Mucosa of gallbladder (tissue), 1 donor: ENCODE data around the gene RAB11A. TPM values are rescaled to one million over a fixed set of nuclear protein-coding genes. Genes with fewer than 3 reads are reported as not detected.
"Not testable (repeated sequence)": the region's sequence is repeated elsewhere in the genome, so short reads cannot be mapped to it uniquely, and the experiment has no call there.

Experiments used
- DNase-seq: peaks from one replicate; pipeline ENCODE4 v3.0.0-alpha.2; 2020; ENCODE audit warnings: low spot score
- total RNA-seq: library from RNA; stranded (reverse); gene quantifications from one replicate; pipeline ENCODE4 v1.2.1, GENCODE V29; 2021
- donor health status: DM: no; HTN: no; CAD: no.

Gene RAB11A
- total RNA-seq, 1 donor from 2014 or later = 250 TPM

GRCh38 chr15:65845826-65846519 lies 23.3 kb upstream of the RAB11A start:
- no peak for DNase-seq

- DNase-seq = no peak
Observed at GRCh38 chr15:65847989-65848388, 21.3 kb upstream of the RAB11A start.

GRCh38 chr15:65851981-65852380 lies 17.3 kb upstream of the RAB11A start:
- no peak for DNase-seq

GRCh38 chr15:65856821-65857455 lies 12.4 kb upstream of the RAB11A start:
- DNase-seq = peak; percentile 72

- DNase-seq = no peak
Observed at GRCh38 chr15:65857718-65858402, 11.4 kb upstream of the RAB11A start.

GRCh38 chr15:65862682-65863081 lies 6.6 kb upstream of the RAB11A start:
- no peak for DNase-seq

- DNase-seq = no peak
Observed at GRCh38 chr15:65863106-65863505, 6.2 kb upstream of the RAB11A start.

GRCh38 chr15:65867244-65867643 lies 2.0 kb upstream of the RAB11A start:
- no peak for DNase-seq

- not testable (repeated sequence) for DNase-seq
Observed at GRCh38 chr15:65867933-65868332, 1.4 kb upstream of the RAB11A start.

- no peak for DNase-seq
Observed at GRCh38 chr15:65868546-65869125, 655 bp upstream of the RAB11A start.

GRCh38 chr15:65869954-65870871 lies 922 bp downstream of the RAB11A start:
- peak; percentile 69 for DNase-seq

- DNase-seq = no peak
Observed at GRCh38 chr15:65870889-65871533, 1.7 kb downstream of the RAB11A start.

- not testable (repeated sequence) for DNase-seq
Observed at GRCh38 chr15:65871886-65872285, 2.6 kb downstream of the RAB11A start.

GRCh38 chr15:65872596-65872995 lies 3.3 kb downstream of the RAB11A start:
- DNase-seq = not testable (repeated sequence)

GRCh38 chr15:65873256-65873655 lies 4.0 kb downstream of the RAB11A start:
- no peak for DNase-seq

- DNase-seq = no peak
Observed at GRCh38 chr15:65875458-65875857, 6.2 kb downstream of the RAB11A start.

- no peak for DNase-seq
Observed at GRCh38 chr15:65877749-65878148, 8.5 kb downstream of the RAB11A start.

GRCh38 chr15:65881766-65882434 lies 12.6 kb downstream of the RAB11A start:
- no peak for DNase-seq

GRCh38 chr15:65883571-65883970 lies 14.3 kb downstream of the RAB11A start:
- DNase-seq = no peak

GRCh38 chr15:65884511-65884910 lies 15.2 kb downstream of the RAB11A start:
- no peak for DNase-seq
